Kidney capillary endothelial cell (primary cell): ENCODE measurements around the gene MED7.

Source experiments
- DNase-seq: peaks from one replicate; pipeline ENCODE4 v3.0.0-alpha.2; 2018; ENCODE audit warnings: low spot score

Gene MED7

GRCh38 chr5:157162919-157163510 lies 20.4 kb upstream of the MED7 start:
- DNase-seq: no peak

GRCh38 chr5:157161996-157162395 lies 19.3 kb upstream of the MED7 start:
- no peak for DNase-seq

GRCh38 chr5:157160001-157160400 lies 17.3 kb upstream of the MED7 start:
- no peak for DNase-seq

- DNase-seq: no peak
These were observed 16.6 kb upstream of the MED7 start for GRCh38 chr5:157159209-157159751.

GRCh38 chr5:157157293-157157891 lies 14.7 kb upstream of the MED7 start:
- no peak for DNase-seq

GRCh38 chr5:157155297-157155696 lies 12.6 kb upstream of the MED7 start:
- DNase-seq: no peak

GRCh38 chr5:157150995-157151394 lies 8.3 kb upstream of the MED7 start:
- no peak for DNase-seq

- DNase-seq: peak; percentile 65
These were observed 6.3 kb upstream of the MED7 start for GRCh38 chr5:157148734-157149615.

GRCh38 chr5:157143127-157143971 lies 684 bp upstream of the MED7 start:
- peak; percentile 21 for DNase-seq

- DNase-seq: no peak
These were observed 5.0 kb downstream of the MED7 start for GRCh38 chr5:157137691-157138090.

- DNase-seq: no peak
These were observed 10.4 kb downstream of the MED7 start for GRCh38 chr5:157132281-157132612.

GRCh38 chr5:157130925-157131324 lies 11.7 kb downstream of the MED7 start:
- DNase-seq: no peak

- no peak for DNase-seq
These were observed 21.0 kb downstream of the MED7 start for GRCh38 chr5:157121709-157122108.

GRCh38 chr5:157120102-157120501 lies 22.6 kb downstream of the MED7 start:
- DNase-seq: no peak

- DNase-seq: no peak
These were observed 26.1 kb downstream of the MED7 start for GRCh38 chr5:157116483-157116954.

GRCh38 chr5:157115502-157115901 lies 27.2 kb downstream of the MED7 start:
- no peak for DNase-seq

GRCh38 chr5:157115012-157115411 lies 27.7 kb downstream of the MED7 start:
- no peak for DNase-seq

- DNase-seq: no peak
These were observed 29.7 kb downstream of the MED7 start for GRCh38 chr5:157113002-157113401.

- DNase-seq: peak; percentile 37
These were observed 32.9 kb downstream of the MED7 start for GRCh38 chr5:157109744-157110143.

GRCh38 chr5:157108976-157109375 lies 33.7 kb downstream of the MED7 start, which contains the start of gene HAVCR2:
Gene HAVCR2, minus strand, starts transcription at chr5:157109044. Its CDS starts 61 bp downstream, at chr5:157108983.
- DNase-seq: peak; percentile 52

GRCh38 chr5:157107508-157107907 lies 35.2 kb downstream of the MED7 start:
- no peak for DNase-seq
